ENCODE results near the gene ZNF362.

DNA sequence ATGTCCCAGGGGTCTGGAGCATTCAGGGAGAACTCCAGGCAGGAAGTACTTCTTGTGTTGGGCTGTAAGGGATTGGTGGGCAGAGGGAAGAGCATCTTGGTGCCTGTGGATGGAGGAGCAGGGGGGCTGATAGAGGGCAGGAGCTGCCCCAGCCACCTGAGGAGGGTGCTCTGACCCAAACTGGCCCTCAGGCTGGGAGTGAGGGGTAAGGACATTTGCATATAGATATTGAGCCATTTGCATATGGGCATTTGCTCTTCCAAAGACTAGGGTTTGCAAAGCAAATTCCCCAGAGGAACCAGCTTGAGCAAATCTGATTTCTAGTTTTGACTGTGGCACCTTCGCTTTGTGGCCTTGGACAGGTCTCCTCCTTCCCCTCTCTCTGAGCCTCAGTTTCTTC is 18.2 kb downstream of the ZNF362 start:
- TF ChIP-seq KLF16 (CRISPR knock-in tag; IDR thresholded peaks at IDR 0.05) = no peak
- TF ChIP-seq, protein P1, sequence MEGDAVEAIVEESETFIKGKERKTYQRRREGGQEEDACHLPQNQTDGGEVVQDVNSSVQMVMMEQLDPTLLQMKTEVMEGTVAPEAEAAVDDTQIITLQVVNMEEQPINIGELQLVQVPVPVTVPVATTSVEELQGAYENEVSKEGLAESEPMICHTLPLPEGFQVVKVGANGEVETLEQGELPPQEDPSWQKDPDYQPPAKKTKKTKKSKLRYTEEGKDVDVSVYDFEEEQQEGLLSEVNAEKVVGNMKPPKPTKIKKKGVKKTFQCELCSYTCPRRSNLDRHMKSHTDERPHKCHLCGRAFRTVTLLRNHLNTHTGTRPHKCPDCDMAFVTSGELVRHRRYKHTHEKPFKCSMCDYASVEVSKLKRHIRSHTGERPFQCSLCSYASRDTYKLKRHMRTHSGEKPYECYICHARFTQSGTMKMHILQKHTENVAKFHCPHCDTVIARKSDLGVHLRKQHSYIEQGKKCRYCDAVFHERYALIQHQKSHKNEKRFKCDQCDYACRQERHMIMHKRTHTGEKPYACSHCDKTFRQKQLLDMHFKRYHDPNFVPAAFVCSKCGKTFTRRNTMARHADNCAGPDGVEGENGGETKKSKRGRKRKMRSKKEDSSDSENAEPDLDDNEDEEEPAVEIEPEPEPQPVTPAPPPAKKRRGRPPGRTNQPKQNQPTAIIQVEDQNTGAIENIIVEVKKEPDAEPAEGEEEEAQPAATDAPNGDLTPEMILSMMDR (CRISPR knock-in tag; IDR thresholded peaks at IDR 0.05) = no peak
- TF ChIP-seq, protein P2, sequence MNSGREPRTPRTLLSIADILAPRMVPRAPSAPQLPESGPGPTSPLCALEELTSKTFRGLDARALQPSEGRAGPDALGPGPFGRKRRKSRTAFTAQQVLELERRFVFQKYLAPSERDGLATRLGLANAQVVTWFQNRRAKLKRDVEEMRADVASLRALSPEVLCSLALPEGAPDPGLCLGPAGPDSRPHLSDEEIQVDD (CRISPR knock-in tag; IDR thresholded peaks at IDR 0.05; ENCODE audit: borderline replicate concordance) = no peak
- TF ChIP-seq ZNF354B (CRISPR knock-in tag; IDR thresholded peaks at IDR 0.05) = no peak
- TF ChIP-seq EZH2 (conservative IDR thresholded peaks at IDR 0.05; ENCODE audit: low read depth, low read length) = no peak
- TF ChIP-seq, protein P3, sequence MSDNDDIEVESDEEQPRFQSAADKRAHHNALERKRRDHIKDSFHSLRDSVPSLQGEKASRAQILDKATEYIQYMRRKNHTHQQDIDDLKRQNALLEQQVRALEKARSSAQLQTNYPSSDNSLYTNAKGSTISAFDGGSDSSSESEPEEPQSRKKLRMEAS (IDR thresholded peaks at IDR 0.05) = no peak
- no peak for TF ChIP-seq EP300 (IDR thresholded peaks at IDR 0.05; ENCODE audit: low read depth in 2 of 2, low read length in 2 of 2)
- no peak for TF ChIP-seq EP300 (CRISPR knock-in tag; IDR thresholded peaks at IDR 0.05; ENCODE audit: borderline replicate concordance)
- TF ChIP-seq, protein P4, sequence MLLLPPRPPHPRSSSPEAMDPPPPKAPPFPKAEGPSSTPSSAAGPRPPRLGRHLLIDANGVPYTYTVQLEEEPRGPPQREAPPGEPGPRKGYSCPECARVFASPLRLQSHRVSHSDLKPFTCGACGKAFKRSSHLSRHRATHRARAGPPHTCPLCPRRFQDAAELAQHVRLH (CRISPR knock-in tag; IDR thresholded peaks at IDR 0.05; ENCODE audit: borderline replicate concordance, low read depth) = no peak
- TF ChIP-seq POLR2AphosphoS2 (IDR thresholded peaks at IDR 0.05; ENCODE audit: low read depth, low read length) = no peak
- no peak for TF ChIP-seq ZNF138 (CRISPR knock-in tag; IDR thresholded peaks at IDR 0.05; ENCODE audit: low read depth)
- TF ChIP-seq, protein P5, sequence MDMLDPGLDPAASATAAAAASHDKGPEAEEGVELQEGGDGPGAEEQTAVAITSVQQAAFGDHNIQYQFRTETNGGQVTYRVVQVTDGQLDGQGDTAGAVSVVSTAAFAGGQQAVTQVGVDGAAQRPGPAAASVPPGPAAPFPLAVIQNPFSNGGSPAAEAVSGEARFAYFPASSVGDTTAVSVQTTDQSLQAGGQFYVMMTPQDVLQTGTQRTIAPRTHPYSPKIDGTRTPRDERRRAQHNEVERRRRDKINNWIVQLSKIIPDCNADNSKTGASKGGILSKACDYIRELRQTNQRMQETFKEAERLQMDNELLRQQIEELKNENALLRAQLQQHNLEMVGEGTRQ (IDR thresholded peaks at IDR 0.05; ENCODE audit: low read depth, low read length) = no peak
- TF ChIP-seq, protein P5 (CRISPR knock-in tag; IDR thresholded peaks at IDR 0.05; ENCODE audit: borderline replicate concordance) = no peak
- TF ChIP-seq, protein P6, sequence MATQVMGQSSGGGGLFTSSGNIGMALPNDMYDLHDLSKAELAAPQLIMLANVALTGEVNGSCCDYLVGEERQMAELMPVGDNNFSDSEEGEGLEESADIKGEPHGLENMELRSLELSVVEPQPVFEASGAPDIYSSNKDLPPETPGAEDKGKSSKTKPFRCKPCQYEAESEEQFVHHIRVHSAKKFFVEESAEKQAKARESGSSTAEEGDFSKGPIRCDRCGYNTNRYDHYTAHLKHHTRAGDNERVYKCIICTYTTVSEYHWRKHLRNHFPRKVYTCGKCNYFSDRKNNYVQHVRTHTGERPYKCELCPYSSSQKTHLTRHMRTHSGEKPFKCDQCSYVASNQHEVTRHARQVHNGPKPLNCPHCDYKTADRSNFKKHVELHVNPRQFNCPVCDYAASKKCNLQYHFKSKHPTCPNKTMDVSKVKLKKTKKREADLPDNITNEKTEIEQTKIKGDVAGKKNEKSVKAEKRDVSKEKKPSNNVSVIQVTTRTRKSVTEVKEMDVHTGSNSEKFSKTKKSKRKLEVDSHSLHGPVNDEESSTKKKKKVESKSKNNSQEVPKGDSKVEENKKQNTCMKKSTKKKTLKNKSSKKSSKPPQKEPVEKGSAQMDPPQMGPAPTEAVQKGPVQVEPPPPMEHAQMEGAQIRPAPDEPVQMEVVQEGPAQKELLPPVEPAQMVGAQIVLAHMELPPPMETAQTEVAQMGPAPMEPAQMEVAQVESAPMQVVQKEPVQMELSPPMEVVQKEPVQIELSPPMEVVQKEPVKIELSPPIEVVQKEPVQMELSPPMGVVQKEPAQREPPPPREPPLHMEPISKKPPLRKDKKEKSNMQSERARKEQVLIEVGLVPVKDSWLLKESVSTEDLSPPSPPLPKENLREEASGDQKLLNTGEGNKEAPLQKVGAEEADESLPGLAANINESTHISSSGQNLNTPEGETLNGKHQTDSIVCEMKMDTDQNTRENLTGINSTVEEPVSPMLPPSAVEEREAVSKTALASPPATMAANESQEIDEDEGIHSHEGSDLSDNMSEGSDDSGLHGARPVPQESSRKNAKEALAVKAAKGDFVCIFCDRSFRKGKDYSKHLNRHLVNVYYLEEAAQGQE (IDR thresholded peaks at IDR 0.05; ENCODE audit: borderline replicate concordance in 1 of 2, low read depth in 1 of 2, low read length in 2 of 2) = no peak
- TF ChIP-seq, protein P7, sequence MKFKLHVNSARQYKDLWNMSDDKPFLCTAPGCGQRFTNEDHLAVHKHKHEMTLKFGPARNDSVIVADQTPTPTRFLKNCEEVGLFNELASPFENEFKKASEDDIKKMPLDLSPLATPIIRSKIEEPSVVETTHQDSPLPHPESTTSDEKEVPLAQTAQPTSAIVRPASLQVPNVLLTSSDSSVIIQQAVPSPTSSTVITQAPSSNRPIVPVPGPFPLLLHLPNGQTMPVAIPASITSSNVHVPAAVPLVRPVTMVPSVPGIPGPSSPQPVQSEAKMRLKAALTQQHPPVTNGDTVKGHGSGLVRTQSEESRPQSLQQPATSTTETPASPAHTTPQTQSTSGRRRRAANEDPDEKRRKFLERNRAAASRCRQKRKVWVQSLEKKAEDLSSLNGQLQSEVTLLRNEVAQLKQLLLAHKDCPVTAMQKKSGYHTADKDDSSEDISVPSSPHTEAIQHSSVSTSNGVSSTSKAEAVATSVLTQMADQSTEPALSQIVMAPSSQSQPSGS (CRISPR knock-in tag; IDR thresholded peaks at IDR 0.05) = no peak

Measured in HepG2 (cell line).